ENCODE data around the gene ADAMTS19.
"Not testable (repeated sequence)": the region's sequence is repeated elsewhere in the genome, so short reads cannot be mapped to it uniquely, and the experiment has no call there.

Gene ADAMTS19

GRCh38 chr5:129459777-129460671 lies at the start of gene ADAMTS19:
Gene ADAMTS19 (plus strand): TSS chr5:129460298. CDS start chr5:129460392, 94 bp downstream.
- no peak for DNase-seq

GRCh38 chr5:129410488-129410887 lies 49.6 kb upstream of the ADAMTS19 start:
- DNase-seq = no peak

GRCh38 chr5:129412721-129413120 lies 47.4 kb upstream of the ADAMTS19 start:
- DNase-seq = no peak

- DNase-seq = no peak
Observed at GRCh38 chr5:129413570-129413969, 46.5 kb upstream of the ADAMTS19 start.

- DNase-seq = no peak
Observed at GRCh38 chr5:129419292-129419691, 40.8 kb upstream of the ADAMTS19 start.

- DNase-seq = no peak
Observed at GRCh38 chr5:129425031-129425430, 35.1 kb upstream of the ADAMTS19 start.

- no peak for DNase-seq
Observed at GRCh38 chr5:129426071-129426470, 34.0 kb upstream of the ADAMTS19 start.

GRCh38 chr5:129428636-129429035 lies 31.5 kb upstream of the ADAMTS19 start:
- DNase-seq = not testable (repeated sequence)

GRCh38 chr5:129431406-129431805 lies 28.7 kb upstream of the ADAMTS19 start:
- no peak for DNase-seq

GRCh38 chr5:129438322-129438721 lies 21.8 kb upstream of the ADAMTS19 start:
- no peak for DNase-seq

- DNase-seq = no peak
Observed at GRCh38 chr5:129440424-129440823, 19.7 kb upstream of the ADAMTS19 start.

- DNase-seq = no peak
Observed at GRCh38 chr5:129441096-129441495, 19.0 kb upstream of the ADAMTS19 start.

GRCh38 chr5:129445379-129445778 lies 14.7 kb upstream of the ADAMTS19 start:
- no peak for DNase-seq

GRCh38 chr5:129447968-129448367 lies 12.1 kb upstream of the ADAMTS19 start:
- DNase-seq = no peak

GRCh38 chr5:129448654-129449053 lies 11.4 kb upstream of the ADAMTS19 start:
- DNase-seq = no peak

- no peak for DNase-seq
Observed at GRCh38 chr5:129454461-129454860, 5.6 kb upstream of the ADAMTS19 start.

GRCh38 chr5:129459450-129459776 lies 685 bp upstream of the ADAMTS19 start:
- no peak for DNase-seq

GRCh38 chr5:129460672-129460935 lies 506 bp downstream of the ADAMTS19 start:
- no peak for DNase-seq

- DNase-seq = no peak
Observed at GRCh38 chr5:129460936-129461710, 1.0 kb downstream of the ADAMTS19 start.

GRCh38 chr5:129461711-129462332 lies 1.7 kb downstream of the ADAMTS19 start:
- no peak for DNase-seq

- DNase-seq = no peak
Observed at GRCh38 chr5:129465776-129466344, 5.8 kb downstream of the ADAMTS19 start.

GRCh38 chr5:129474544-129474943 lies 14.4 kb downstream of the ADAMTS19 start:
- DNase-seq = no peak

- no peak for DNase-seq
Observed at GRCh38 chr5:129476751-129477150, 16.7 kb downstream of the ADAMTS19 start.

GRCh38 chr5:129477532-129477931 lies 17.4 kb downstream of the ADAMTS19 start:
- DNase-seq = no peak

Measured in inflammatory macrophage treated with lipopolysaccharide for 4 hours (primary cell).